ENCODE measurements around the gene ZNF536.

GRCh38 chr19:30444253-30444671, 72.1 kb downstream of the ZNF536 start:
- TF ChIP-seq CTCF (IDR thresholded peaks at IDR 0.05) (no peak), EP300 (IDR thresholded peaks at IDR 0.05) (no peak), POLR2A (IDR thresholded peaks at IDR 0.05) (no peak)
